Activated naive CD8-positive, alpha-beta T cell treated with anti-CD3 and anti-CD28 coated beads, Interleukin-2, amount 50 U/mL, for 24 hours (primary cell): ENCODE results near the gene SLC7A4.
"Not testable (repeated sequence)": the region's sequence is repeated elsewhere in the genome, so short reads cannot be mapped to it uniquely, and the experiment has no call there.

ENCODE experiments used
- ATAC-seq: fragments of 150-1000 bp; cut with Tn5 transposase; one replicate; pipeline ENCODE4 v1.10.0; 2021
- DNase-seq: peaks from one replicate; pipeline ENCODE4 v3.0.0; 2021
- H3K27ac Mint-ChIP-seq: one replicate; pipeline ENCODE4 v1.8.0; 2021; ENCODE audit warnings: mild to moderate bottlenecking, mixed read lengths
- H3K27me3 Mint-ChIP-seq: one replicate; pipeline ENCODE4 v1.8.0; 2021; ENCODE audit warnings: mixed read lengths
- H3K36me3 Mint-ChIP-seq: one replicate; pipeline ENCODE4 v1.8.0; 2021; ENCODE audit warnings: low read depth, mixed read lengths
- H3K4me1 Mint-ChIP-seq: one replicate; pipeline ENCODE4 v1.8.0; 2021; ENCODE audit warnings: mixed read lengths
- H3K4me3 Mint-ChIP-seq: one replicate; pipeline ENCODE4 v1.8.0; 2021; ENCODE audit warnings: mild to moderate bottlenecking, moderate library complexity, mixed read lengths
- H3K9me3 Mint-ChIP-seq: one replicate; pipeline ENCODE4 v1.8.0; 2021; ENCODE audit warnings: mixed read lengths

Gene SLC7A4

GRCh38 chr22:21068681-21069276, 36.4 kb upstream of the SLC7A4 start:
- Mint-ChIP-seq H3K36me3 (no peaks in the 10 kb centered on the region), H3K27ac (no peak overlapping the region)
- ATAC-seq = no peak

GRCh38 chr22:21067901-21068680, 35.7 kb upstream of the SLC7A4 start:
- no peak overlapping the region for H3K27ac Mint-ChIP-seq
- no peak for DNase-seq

More at GRCh38 chr22:21068681-21069276, 36.4 kb upstream of the SLC7A4 start:
- DNase-seq = no peak
- no peaks in the 10 kb centered on the region for H3K9me3 Mint-ChIP-seq
- no peak overlapping the region for H3K4me3 Mint-ChIP-seq
- H3K4me1 Mint-ChIP-seq = peaks cover 5% of the 10 kb centered on the region
- H3K27me3 Mint-ChIP-seq = peaks cover 2% of the 10 kb centered on the region

GRCh38 chr22:21067075-21067900, 34.9 kb upstream of the SLC7A4 start:
- no peaks in the 10 kb centered on the region for H3K9me3 Mint-ChIP-seq
- peaks cover 2% of the 10 kb centered on the region for H3K27me3 Mint-ChIP-seq
- H3K4me3 Mint-ChIP-seq = no peak overlapping the region
- H3K27ac Mint-ChIP-seq = no peak overlapping the region
- H3K36me3 Mint-ChIP-seq = no peaks in the 10 kb centered on the region
- peaks cover 5% of the 10 kb centered on the region for H3K4me1 Mint-ChIP-seq
- ATAC-seq = no peak
- no peak for DNase-seq

More at GRCh38 chr22:21067901-21068680, 35.7 kb upstream of the SLC7A4 start:
- ATAC-seq = no peak
- Mint-ChIP-seq H3K9me3 (no peaks in the 10 kb centered on the region), H3K36me3 (no peaks in the 10 kb centered on the region), H3K27me3 (peaks cover 2% of the 10 kb centered on the region), H3K4me1 (peaks cover 5% of the 10 kb centered on the region), H3K4me3 (no peak overlapping the region)

GRCh38 chr22:21064917-21065864, 32.8 kb upstream of the SLC7A4 start:
- ATAC-seq (no peak), DNase-seq (no peak)
- peaks cover 5% of the 10 kb centered on the region for H3K4me1 Mint-ChIP-seq
- peaks cover 2% of the 10 kb centered on the region for H3K27me3 Mint-ChIP-seq
- no peak overlapping the region for H3K27ac Mint-ChIP-seq
- H3K9me3 Mint-ChIP-seq = no peaks in the 10 kb centered on the region
- no peak overlapping the region for H3K4me3 Mint-ChIP-seq
- no peaks in the 10 kb centered on the region for H3K36me3 Mint-ChIP-seq

- H3K9me3 Mint-ChIP-seq, ATAC-seq, H3K4me3 Mint-ChIP-seq, H3K4me1 Mint-ChIP-seq, H3K36me3 Mint-ChIP-seq, H3K27ac Mint-ChIP-seq, DNase-seq, H3K27me3 Mint-ChIP-seq: not testable (repeated sequence)
Measured at GRCh38 chr22:21064425-21064824, 32.1 kb upstream of the SLC7A4 start.

- not testable (repeated sequence) for H3K36me3 Mint-ChIP-seq, H3K4me3 Mint-ChIP-seq, ATAC-seq, H3K9me3 Mint-ChIP-seq, H3K27ac Mint-ChIP-seq, H3K4me1 Mint-ChIP-seq, H3K27me3 Mint-ChIP-seq, DNase-seq
Measured at GRCh38 chr22:21061660-21062321, 29.4 kb upstream of the SLC7A4 start.

GRCh38 chr22:21060363-21060762, 28.0 kb upstream of the SLC7A4 start:
- H3K36me3 Mint-ChIP-seq, H3K4me3 Mint-ChIP-seq, H3K27me3 Mint-ChIP-seq, DNase-seq, ATAC-seq, H3K4me1 Mint-ChIP-seq, H3K27ac Mint-ChIP-seq, H3K9me3 Mint-ChIP-seq: not testable (repeated sequence)

- Mint-ChIP-seq H3K4me3 (no peak overlapping the region), H3K27me3 (peaks cover 4% of the 10 kb centered on the region), H3K4me1 (peaks cover 11% of the 10 kb centered on the region), H3K36me3 (no peaks in the 10 kb centered on the region), H3K9me3 (no peaks in the 10 kb centered on the region), H3K27ac (no peak overlapping the region)
- ATAC-seq = no peak
- no peak for DNase-seq
Measured at GRCh38 chr22:21055880-21056319, 23.5 kb upstream of the SLC7A4 start.

GRCh38 chr22:21055564-21055834, 23.1 kb upstream of the SLC7A4 start:
- Mint-ChIP-seq H3K27me3 (peaks cover 4% of the 10 kb centered on the region), H3K9me3 (no peaks in the 10 kb centered on the region), H3K4me3 (no peak overlapping the region), H3K4me1 (peaks cover 11% of the 10 kb centered on the region), H3K36me3 (no peaks in the 10 kb centered on the region), H3K27ac (no peak overlapping the region)
- DNase-seq = no peak
- no peak for ATAC-seq

- Mint-ChIP-seq H3K9me3 (no peaks in the 10 kb centered on the region), H3K27ac (no peak overlapping the region), H3K4me1 (peaks cover 11% of the 10 kb centered on the region), H3K27me3 (peaks cover 4% of the 10 kb centered on the region), H3K4me3 (no peak overlapping the region), H3K36me3 (no peaks in the 10 kb centered on the region)
- ATAC-seq (no peak), DNase-seq (no peak)
Measured at GRCh38 chr22:21054714-21055563, 22.6 kb upstream of the SLC7A4 start.

- no peaks in the 10 kb centered on the region for H3K36me3 Mint-ChIP-seq
- no peak overlapping the region for H3K27ac Mint-ChIP-seq
- ATAC-seq = no peak
- no peak overlapping the region for H3K4me3 Mint-ChIP-seq
- no peaks in the 10 kb centered on the region for H3K9me3 Mint-ChIP-seq
- DNase-seq = no peak
- H3K27me3 Mint-ChIP-seq = peaks cover 4% of the 10 kb centered on the region
- peaks cover 11% of the 10 kb centered on the region for H3K4me1 Mint-ChIP-seq
Measured at GRCh38 chr22:21054046-21054713, 21.8 kb upstream of the SLC7A4 start.

- H3K4me1 Mint-ChIP-seq = peaks cover 11% of the 10 kb centered on the region
- no peak for ATAC-seq
- DNase-seq = no peak
- H3K9me3 Mint-ChIP-seq = no peaks in the 10 kb centered on the region
- no peak overlapping the region for H3K4me3 Mint-ChIP-seq
- no peaks in the 10 kb centered on the region for H3K36me3 Mint-ChIP-seq
- no peak overlapping the region for H3K27ac Mint-ChIP-seq
- H3K27me3 Mint-ChIP-seq = peaks cover 4% of the 10 kb centered on the region
Measured at GRCh38 chr22:21052715-21053459, 20.5 kb upstream of the SLC7A4 start.
